Progenitor cell of endocrine pancreas (in vitro differentiated cells): ENCODE measurements around the gene SATB1. TPM values are rescaled to one million over a fixed set of nuclear protein-coding genes. Genes with fewer than 3 reads are reported as not detected.

Experiments
- DNase-seq: peaks from one replicate; pipeline ENCODE4 v3.0.0; 2021; ENCODE audit warnings: low spot score; ENCODE audit not compliant: unreplicated experiment
- H3K27ac Mint-ChIP-seq: 2 replicates; pipeline ENCODE4 v1.8.0; 2021; ENCODE audit warnings: mild to moderate bottlenecking, moderate library complexity, mixed read lengths
- H3K27me3 Mint-ChIP-seq: 2 replicates; pipeline ENCODE4 v1.8.0; 2021; ENCODE audit warnings: mixed read lengths
- H3K36me3 Mint-ChIP-seq: 2 replicates; pipeline ENCODE4 v1.8.0; 2022; ENCODE audit warnings: mixed read lengths; ENCODE audit not compliant: insufficient read depth
- H3K4me1 Mint-ChIP-seq: 2 replicates; pipeline ENCODE4 v1.8.0; 2021; ENCODE audit warnings: low read depth, mixed read lengths
- H3K4me3 Mint-ChIP-seq: 2 replicates; pipeline ENCODE4 v1.8.0; 2021; ENCODE audit warnings: low read depth, mild to moderate bottlenecking, moderate library complexity, mixed read lengths
- H3K9me3 Mint-ChIP-seq: 2 replicates; pipeline ENCODE4 v1.8.0; 2021; ENCODE audit warnings: low read depth, mixed read lengths
- total RNA-seq: library from RNA; stranded (reverse); gene quantifications from 2 replicates; pipeline ENCODE4 v1.2.1, GENCODE V29; 2021
- TF ChIP-seq, protein P1 (sequence below): fragments of 200-600 bp; sonication (generic); IDR thresholded peaks from one replicate; pipeline ENCODE4 v1.5.0; 2021; ENCODE audit warnings: antibody characterized with exemption, mild to moderate bottlenecking; ENCODE audit not compliant: unreplicated experiment

The SATB1 gene
- total RNA-seq, 1 donor from 2014 or later = 65.6 TPM

DNA sequence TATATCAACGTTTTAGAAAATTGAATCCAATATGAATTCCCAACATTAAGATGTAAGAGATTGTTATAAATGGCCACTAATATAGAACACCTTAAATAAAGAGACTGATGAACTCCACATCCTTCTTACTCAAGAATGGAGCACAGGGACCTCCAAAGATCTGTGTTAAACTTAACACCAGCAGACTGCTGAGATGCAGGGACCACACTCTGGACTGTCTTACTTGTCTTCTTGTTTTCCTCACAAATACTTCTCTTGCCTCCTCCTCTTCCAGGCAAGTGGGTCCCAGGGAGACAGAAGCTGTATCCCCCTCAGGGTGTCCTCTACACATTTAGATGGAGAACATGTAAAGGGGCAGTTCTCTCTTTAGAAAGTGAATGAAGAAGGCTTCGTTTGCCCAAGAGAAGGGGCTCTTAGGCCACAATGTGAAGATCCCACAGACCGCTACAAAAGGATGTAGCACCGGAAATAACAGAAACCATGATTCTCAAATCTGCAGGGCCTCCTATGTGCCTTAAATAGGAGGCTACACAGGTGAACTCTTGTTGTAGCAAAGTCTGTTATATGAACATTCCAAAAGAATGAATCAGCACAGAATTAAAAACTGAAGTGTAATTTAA is 52.2 kb downstream of the SATB1 start:
- Mint-ChIP-seq H3K27me3 (no peaks in the 10 kb centered on the region), H3K36me3 (peaks cover 14% of the 10 kb centered on the region), H3K27ac (no peak overlapping the region), H3K9me3 (no peaks in the 10 kb centered on the region), H3K4me3 (no peak overlapping the region), H3K4me1 (peaks cover 20% of the 10 kb centered on the region)
- DNase-seq = no peak
- TF ChIP-seq, protein P1, sequence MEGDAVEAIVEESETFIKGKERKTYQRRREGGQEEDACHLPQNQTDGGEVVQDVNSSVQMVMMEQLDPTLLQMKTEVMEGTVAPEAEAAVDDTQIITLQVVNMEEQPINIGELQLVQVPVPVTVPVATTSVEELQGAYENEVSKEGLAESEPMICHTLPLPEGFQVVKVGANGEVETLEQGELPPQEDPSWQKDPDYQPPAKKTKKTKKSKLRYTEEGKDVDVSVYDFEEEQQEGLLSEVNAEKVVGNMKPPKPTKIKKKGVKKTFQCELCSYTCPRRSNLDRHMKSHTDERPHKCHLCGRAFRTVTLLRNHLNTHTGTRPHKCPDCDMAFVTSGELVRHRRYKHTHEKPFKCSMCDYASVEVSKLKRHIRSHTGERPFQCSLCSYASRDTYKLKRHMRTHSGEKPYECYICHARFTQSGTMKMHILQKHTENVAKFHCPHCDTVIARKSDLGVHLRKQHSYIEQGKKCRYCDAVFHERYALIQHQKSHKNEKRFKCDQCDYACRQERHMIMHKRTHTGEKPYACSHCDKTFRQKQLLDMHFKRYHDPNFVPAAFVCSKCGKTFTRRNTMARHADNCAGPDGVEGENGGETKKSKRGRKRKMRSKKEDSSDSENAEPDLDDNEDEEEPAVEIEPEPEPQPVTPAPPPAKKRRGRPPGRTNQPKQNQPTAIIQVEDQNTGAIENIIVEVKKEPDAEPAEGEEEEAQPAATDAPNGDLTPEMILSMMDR = no peak

DNA sequence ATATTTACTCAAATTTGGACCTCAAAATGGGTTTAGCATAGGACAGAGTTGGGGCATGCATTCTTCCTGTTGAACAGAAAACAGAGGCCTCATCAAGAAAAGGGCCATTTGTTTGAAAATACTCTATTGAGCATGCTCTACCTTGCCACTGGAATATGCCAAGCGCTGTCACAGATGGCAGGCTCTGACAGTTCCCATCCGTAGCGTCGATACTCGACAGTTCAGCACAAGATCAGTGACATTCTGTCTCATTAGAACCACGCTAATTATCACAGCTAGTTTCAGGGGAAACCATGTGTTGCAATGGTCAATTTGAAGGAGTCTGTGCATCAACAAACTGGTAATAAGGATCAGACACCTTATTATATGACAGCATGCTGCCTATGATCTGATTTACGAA is 54.5 kb downstream of the SATB1 start:
- no peak for DNase-seq
- Mint-ChIP-seq H3K27me3 (no peaks in the 10 kb centered on the region), H3K4me3 (no peak overlapping the region), H3K4me1 (peaks cover 27% of the 10 kb centered on the region), H3K36me3 (peaks cover 19% of the 10 kb centered on the region), H3K9me3 (no peaks in the 10 kb centered on the region), H3K27ac (peak overlapping the region; percentile 76)
- TF ChIP-seq, protein P1 = no peak

DNA sequence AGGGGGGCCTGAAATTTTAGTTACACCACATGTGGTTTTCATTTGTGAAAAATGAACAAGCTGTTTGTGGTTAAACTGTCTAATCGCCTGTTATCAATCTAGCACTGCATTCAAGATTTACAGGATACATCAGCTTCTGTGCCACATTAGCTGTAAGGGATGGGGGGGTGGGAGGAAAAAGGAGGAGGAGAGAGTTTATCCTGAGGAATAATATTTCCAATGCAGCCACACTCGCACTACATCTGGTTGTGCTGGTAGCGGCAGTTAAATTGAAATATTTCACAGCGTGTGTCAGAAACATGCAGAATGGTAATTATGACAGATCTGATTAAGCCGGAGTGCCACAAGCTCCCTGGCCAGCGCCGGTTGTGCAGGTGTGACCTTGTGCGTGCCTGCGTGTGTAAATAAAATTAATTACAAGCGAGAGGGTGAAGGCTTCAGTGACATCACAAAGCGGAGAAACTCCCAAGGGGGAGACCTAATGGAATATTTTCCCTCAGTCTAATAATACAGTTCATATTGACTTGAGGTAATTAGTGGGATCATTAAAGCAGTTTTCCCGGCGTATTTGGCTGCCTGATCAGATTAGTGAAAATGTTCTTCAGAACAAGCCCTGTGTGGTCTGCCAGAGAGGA is 55.5 kb downstream of the SATB1 start:
- Mint-ChIP-seq H3K4me3 (peak overlapping the region; percentile 27), H3K27me3 (no peaks in the 10 kb centered on the region), H3K9me3 (no peaks in the 10 kb centered on the region), H3K4me1 (peaks cover 33% of the 10 kb centered on the region), H3K27ac (peak overlapping the region; percentile 45), H3K36me3 (peaks cover 16% of the 10 kb centered on the region)
- TF ChIP-seq, protein P1 = no peak
- no peak for DNase-seq

DNA sequence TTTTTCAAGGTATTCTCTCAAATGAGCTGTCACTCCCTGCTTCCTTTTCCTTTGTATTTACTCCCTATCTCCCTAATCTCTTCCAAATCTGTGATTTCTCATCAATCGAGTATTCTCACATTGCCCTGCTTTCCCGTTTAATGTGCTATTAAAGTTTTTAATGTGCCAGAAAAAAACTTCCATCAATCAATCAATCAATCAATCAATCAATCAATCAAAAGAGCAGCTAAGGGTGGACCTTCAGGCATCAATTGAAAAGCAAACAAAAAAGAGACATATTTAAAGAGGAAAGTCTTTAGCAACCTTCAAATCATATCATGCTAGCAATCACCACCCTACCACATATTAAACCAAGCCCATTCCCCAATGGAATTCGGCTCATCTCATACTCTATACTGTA is 58.9 kb downstream of the SATB1 start:
- Mint-ChIP-seq H3K36me3 (peaks cover 11% of the 10 kb centered on the region), H3K4me3 (no peak overlapping the region), H3K27me3 (no peaks in the 10 kb centered on the region), H3K9me3 (no peaks in the 10 kb centered on the region), H3K4me1 (peaks cover 36% of the 10 kb centered on the region), H3K27ac (no peak overlapping the region)
- TF ChIP-seq, protein P1 = no peak
- DNase-seq = no peak

DNA sequence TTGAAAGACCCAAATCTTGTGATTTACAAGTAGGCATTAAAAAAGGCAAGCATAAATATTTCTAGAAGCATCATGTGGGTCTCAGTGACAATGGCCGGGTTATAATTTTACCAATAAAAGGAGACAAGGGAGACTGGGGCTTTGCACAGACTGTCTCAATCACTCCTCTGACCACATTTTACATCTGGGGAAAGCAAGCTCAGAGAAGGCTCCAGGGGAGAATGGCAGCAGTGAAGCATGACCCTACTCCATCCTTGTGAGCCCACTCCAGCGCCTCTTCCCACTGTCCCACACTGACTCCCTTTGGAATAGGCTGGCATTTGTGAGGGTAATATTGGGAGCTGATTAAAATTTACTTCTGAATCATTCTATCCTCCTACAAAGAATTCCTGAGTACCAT is 61.8 kb downstream of the SATB1 start:
- Mint-ChIP-seq H3K4me3 (no peak overlapping the region), H3K9me3 (no peaks in the 10 kb centered on the region), H3K36me3 (peaks cover 20% of the 10 kb centered on the region), H3K27ac (no peak overlapping the region), H3K27me3 (no peaks in the 10 kb centered on the region), H3K4me1 (peaks cover 17% of the 10 kb centered on the region)
- no peak for DNase-seq
- TF ChIP-seq, protein P1 = no peak
